SK-N-SH (cell line): ENCODE results near the gene EXOG. TPM values are rescaled to one million over a fixed set of nuclear protein-coding genes. Genes with fewer than 3 reads are reported as not detected.

Source experiments
- CTCF ChIA-PET: fragments of 300-600, 350-600 bp; formaldehyde crosslinking; extraction: SDS; loops from one replicate; lab custom pipeline; 2021; lab: Yijun Ruan, JAX
- POLR2A ChIA-PET: fragments of 350-600 bp; sonication (Branson Sonifier 250); formaldehyde crosslinking; extraction: SDS; loops from one replicate; lab custom pipeline; 2020; ENCODE audit warnings: antibody characterized with exemption, inconsistent platforms; lab: Yijun Ruan, JAX
- DNase-seq: peaks from one replicate; pipeline ENCODE4 v3.0.0; 2012
- H2AFZ ChIP-seq: fragments of 200-600 bp; sonication (generic); 2 replicates; pipeline ENCODE4 v1.8.1; 2016; ENCODE audit warnings: antibody characterized with exemption, mild to moderate bottlenecking, low read depth
- H3F3A ChIP-seq: fragments of 200-600 bp; sonication (generic); replicated peaks from 2 replicates; pipeline ENCODE3; 2016; ENCODE audit warnings: antibody characterized with exemption, mild to moderate bottlenecking; ENCODE audit not compliant: insufficient read depth
- H3K27ac ChIP-seq, 2 experiments: fragments of 200-500 bp in 1 of 2; fragments of 200-600 bp in 1 of 2; sonication (Bioruptor generic) in 1 of 2; sonication (generic), shearing (Covaris generic) in 1 of 2; 2 replicates each; pipeline versions ENCODE4 v1.5.1 to v1.6.1; 2014 to 2016; ENCODE audit warnings: low read depth in 2 of 2, inconsistent platforms in 1 of 2, low read length in 1 of 2, mild to moderate bottlenecking in 1 of 2, mixed read lengths in 1 of 2
- H3K27me3 ChIP-seq: fragments of 200-600 bp; sonication (generic), shearing (Covaris generic); 2 replicates; pipeline ENCODE4 v1.6.1; 2016; ENCODE audit warnings: mixed run types; ENCODE audit not compliant: insufficient read depth
- H3K36me3 ChIP-seq, 2 experiments: fragments of 200-500 bp in 1 of 2; fragments of 200-600 bp in 1 of 2; sonication (Bioruptor generic) in 1 of 2; sonication (generic) in 1 of 2; replicated peaks in 1 of 2; 2 replicates each; pipeline versions ENCODE3 to v1.5.1; 2014 to 2016; ENCODE audit warnings: low read length in 1 of 2, mild to moderate bottlenecking in 1 of 2; ENCODE audit not compliant: insufficient read depth in 2 of 2, control insufficient read depth in 1 of 2
- H3K4me1 ChIP-seq, 2 experiments: fragments of 200-500 bp in 1 of 2; fragments of 200-600 bp in 1 of 2; sonication (Bioruptor generic) in 1 of 2; sonication (generic), shearing (Covaris generic) in 1 of 2; 2 replicates each; pipeline versions ENCODE4 v1.5.1 to v1.6.1; 2014 to 2016; ENCODE audit warnings: low read depth in 1 of 2, low read length in 1 of 2, mixed run types in 1 of 2; ENCODE audit not compliant: insufficient read depth in 2 of 2, control insufficient read depth in 1 of 2
- H3K4me2 ChIP-seq: fragments of 200-600 bp; sonication (generic), shearing (Covaris generic); 2 replicates; pipeline ENCODE4 v1.6.1; 2017; ENCODE audit warnings: mixed run types
- H3K4me3 ChIP-seq, 2 experiments: fragments of 200-500 bp in 1 of 2; fragments of 200-600 bp in 1 of 2; sonication (Bioruptor generic) in 1 of 2; sonication (generic), shearing (Covaris generic) in 1 of 2; 2 replicates each; pipeline versions ENCODE4 v1.5.1 to v1.8.1; 2014 to 2016; ENCODE audit warnings: low read depth in 2 of 2, inconsistent platforms in 1 of 2, low read length in 1 of 2, mild to moderate bottlenecking in 1 of 2, mixed read lengths in 1 of 2, moderate library complexity in 1 of 2
- H3K79me2 ChIP-seq: fragments of 200-600 bp; sonication (generic); 2 replicates; pipeline ENCODE4 v1.8.1; 2017; ENCODE audit warnings: mild to moderate bottlenecking; ENCODE audit not compliant: insufficient read depth
- H3K9ac ChIP-seq: fragments of 200-600 bp; sonication (generic); 2 replicates; pipeline ENCODE4 v1.6.1; 2017; ENCODE audit warnings: mixed run types
- H3K9me2 ChIP-seq: fragments of 200-600 bp; sonication (generic); 2 replicates; pipeline ENCODE4 v1.6.1; 2017; ENCODE audit warnings: mixed run types
- H3K9me3 ChIP-seq: fragments of 200-600 bp; sonication (generic); 2 replicates; pipeline ENCODE4 v1.6.1; 2017; ENCODE audit warnings: mixed run types, mild to moderate bottlenecking, moderate library complexity
- H4K20me1 ChIP-seq: fragments of 200-600 bp; sonication (generic); 2 replicates; pipeline ENCODE4 v1.6.1; 2017; ENCODE audit warnings: mild to moderate bottlenecking, mixed run types; ENCODE audit not compliant: insufficient read depth
- ELF1 ChIP-seq: IDR thresholded peaks from 2 replicates; pipeline ENCODE4 v1.4.0; 2012
- EP300 ChIP-seq, 2 experiments: IDR thresholded peaks; 2 replicates each; pipeline versions ENCODE4 v1.4.0 to v1.6.1; 2012; ENCODE audit warnings: borderline replicate concordance in 1 of 2, low read depth in 1 of 2, low read length in 1 of 2
- EZH2phosphoT487 ChIP-seq: fragments of 200-600 bp; sonication (generic); IDR thresholded peaks from 2 replicates; pipeline ENCODE4 v1.6.1; 2017; ENCODE audit warnings: low read depth, mixed run types, mild to moderate bottlenecking, antibody characterized with exemption, moderate library complexity, borderline replicate concordance
- FOSL2 ChIP-seq: IDR thresholded peaks from 2 replicates; pipeline ENCODE4 v1.4.0; 2012; ENCODE audit warnings: low read depth, mild to moderate bottlenecking, moderate library complexity, borderline replicate concordance
- FOXJ3 ChIP-seq: sonication (generic); formaldehyde crosslinking; IDR thresholded peaks from 2 replicates; pipeline ENCODE4 v1.5.1; 2020; ENCODE audit warnings: mild to moderate bottlenecking, missing genetic modification reagents
- GABPA ChIP-seq: IDR thresholded peaks from 2 replicates; pipeline ENCODE4 v1.4.0; 2012; ENCODE audit warnings: low read depth, mild to moderate bottlenecking
- GATA2 ChIP-seq: sonication (generic); formaldehyde crosslinking; IDR thresholded peaks from 2 replicates; pipeline ENCODE4 v1.5.0; 2020; ENCODE audit warnings: mild to moderate bottlenecking, missing genetic modification reagents
- JUND ChIP-seq: IDR thresholded peaks from 2 replicates; pipeline ENCODE4 v1.4.0; 2012
- MXI1 ChIP-seq: IDR thresholded peaks from 2 replicates; pipeline ENCODE4 v1.6.1; 2012; ENCODE audit warnings: mild to moderate bottlenecking, low read depth, low read length, improper control_type of control experiment
- NFIC ChIP-seq: IDR thresholded peaks from 2 replicates; pipeline ENCODE4 v1.4.0; 2012; ENCODE audit warnings: borderline replicate concordance
- NRF1 ChIP-seq: IDR thresholded peaks from 2 replicates; pipeline ENCODE4 v1.6.1; 2012; ENCODE audit warnings: low read depth, mild to moderate bottlenecking, low read length
- POLR2AphosphoS5 ChIP-seq: IDR thresholded peaks from 2 replicates; pipeline ENCODE4 v1.6.1; 2012; ENCODE audit warnings: low read depth, low read length
- RCOR1 ChIP-seq: fragments of 150-350 bp; IDR thresholded peaks from 2 replicates; pipeline ENCODE4 v1.6.1; 2017; ENCODE audit warnings: antibody characterized with exemption, low read length
- RXRA ChIP-seq: IDR thresholded peaks from 2 replicates; pipeline ENCODE4 v1.4.0; 2012; ENCODE audit warnings: low read depth, mild to moderate bottlenecking, borderline replicate concordance
- SMC3 ChIP-seq: IDR thresholded peaks from 2 replicates; pipeline ENCODE4 v1.6.1; 2012; ENCODE audit warnings: low read depth, low read length, improper control_type of control experiment
- TAF1 ChIP-seq: IDR thresholded peaks from 2 replicates; pipeline ENCODE4 v1.6.1; 2012; ENCODE audit warnings: low read depth, mild to moderate bottlenecking, low read length, moderate library complexity, borderline replicate concordance
- WGBS: methylation state at CpG from one replicate; pipeline ENCODE4 v1.1.6; 2017; ENCODE audit warnings: low lambda C conversion rate; 5-methylcytosine and 5-hydroxymethylcytosine counted together
- polyA plus RNA-seq, 3 experiments: library from polyadenylated mRNA; depleted of rRNA; stranded (reverse); fragments of >200 nt; gene quantifications; 2 replicates each; pipeline ENCODE4 v1.2.3, GENCODE V29; 2012
- TF ChIP-seq, protein P1 (sequence below): IDR thresholded peaks from 2 replicates; pipeline ENCODE4 v1.6.1; 2012; ENCODE audit warnings: mild to moderate bottlenecking, low read depth, low read length, moderate library complexity
- TF ChIP-seq, protein P2 (sequence below): IDR thresholded peaks from 2 replicates; pipeline ENCODE4 v1.4.0; 2012; ENCODE audit warnings: low read depth, borderline replicate concordance
- TF ChIP-seq, protein P3 (sequence below): fragments of 150-350 bp; IDR thresholded peaks from 2 replicates; pipeline ENCODE4 v1.6.1; 2017; ENCODE audit warnings: antibody characterized with exemption, low read length, low read depth, borderline replicate concordance
- TF ChIP-seq, protein P4 (sequence below): IDR thresholded peaks from 2 replicates; pipeline ENCODE4 v1.4.0; 2012; ENCODE audit warnings: low read depth

EXOG gene
- polyA plus RNA-seq, 1 of the 3 experiments (the other 2 are of a cell fraction) = 6.2 TPM

DNA sequence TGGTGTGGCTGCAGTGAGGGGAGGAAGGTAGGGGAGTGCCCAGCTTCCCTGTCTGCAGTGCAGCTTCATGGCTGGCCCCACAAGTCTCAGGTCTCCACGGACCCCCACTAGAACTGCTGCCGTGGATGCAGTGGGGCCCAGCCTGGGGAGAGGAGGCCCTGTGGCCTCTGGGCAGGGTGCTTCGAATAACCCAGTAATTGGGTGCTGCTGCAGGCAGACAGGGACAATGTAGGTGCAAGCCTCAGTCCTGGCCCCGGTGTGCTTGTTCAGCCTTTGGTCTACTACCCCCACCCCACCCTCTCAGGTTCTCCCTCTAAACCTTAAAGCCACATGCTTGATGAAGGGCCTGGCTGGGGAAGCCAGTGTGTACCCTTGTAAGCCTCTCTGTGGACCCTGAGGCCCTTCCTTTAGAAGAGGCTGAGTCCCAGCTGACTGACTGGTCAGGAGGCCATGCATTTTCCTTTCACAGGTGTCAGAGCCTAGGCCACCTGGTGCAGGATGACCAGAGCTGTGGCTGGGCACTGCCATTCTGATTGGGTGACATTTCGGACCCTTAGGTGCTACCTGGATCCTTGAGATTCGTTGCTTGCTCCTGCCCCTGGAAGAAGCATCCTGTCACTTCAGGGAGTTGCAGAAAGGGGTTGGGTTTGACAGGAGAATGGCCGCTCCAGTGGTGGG, 21.1 kb upstream of the EXOG start:
- WGBS = 100% methylated on average over 3 of the region's 7 CpGs
- H3K9me2 ChIP-seq = no peaks in the 10 kb centered on the region
- H3K9ac ChIP-seq = no peak overlapping the region
- CTCF ChIA-PET = interaction anchor here (2.1 kb wide), 1 partner anchor 129 kb away, joined by 7 read pairs; the partner anchor contains the start of gene XYLB
- 0 out of 2 replicates have a peak, but pooled peaks cover 6% of the 10 kb centered on the region for H4K20me1 ChIP-seq
- H3K27ac ChIP-seq = no peak overlapping the region
- TF ChIP-seq TAF1 (no peak), NRF1 (no peak), GATA2 (CRISPR knock-in tag) (no peak), NFIC (no peak), SMC3 (no peak), JUND (no peak), FOXJ3 (CRISPR knock-in tag) (no peak), MXI1 (no peak), EP300 (IDR thresholded peaks at IDR 0.05; ENCODE audit: borderline replicate concordance in 1 of 2, low read depth in 1 of 2, low read length in 1 of 2) (no peak), GABPA (no peak), EZH2phosphoT487 (no peak), RXRA (no peak), ELF1 (no peak), RCOR1 (no peak), FOSL2 (no peak), POLR2AphosphoS5 (no peak)
- TF ChIP-seq, protein P1, sequence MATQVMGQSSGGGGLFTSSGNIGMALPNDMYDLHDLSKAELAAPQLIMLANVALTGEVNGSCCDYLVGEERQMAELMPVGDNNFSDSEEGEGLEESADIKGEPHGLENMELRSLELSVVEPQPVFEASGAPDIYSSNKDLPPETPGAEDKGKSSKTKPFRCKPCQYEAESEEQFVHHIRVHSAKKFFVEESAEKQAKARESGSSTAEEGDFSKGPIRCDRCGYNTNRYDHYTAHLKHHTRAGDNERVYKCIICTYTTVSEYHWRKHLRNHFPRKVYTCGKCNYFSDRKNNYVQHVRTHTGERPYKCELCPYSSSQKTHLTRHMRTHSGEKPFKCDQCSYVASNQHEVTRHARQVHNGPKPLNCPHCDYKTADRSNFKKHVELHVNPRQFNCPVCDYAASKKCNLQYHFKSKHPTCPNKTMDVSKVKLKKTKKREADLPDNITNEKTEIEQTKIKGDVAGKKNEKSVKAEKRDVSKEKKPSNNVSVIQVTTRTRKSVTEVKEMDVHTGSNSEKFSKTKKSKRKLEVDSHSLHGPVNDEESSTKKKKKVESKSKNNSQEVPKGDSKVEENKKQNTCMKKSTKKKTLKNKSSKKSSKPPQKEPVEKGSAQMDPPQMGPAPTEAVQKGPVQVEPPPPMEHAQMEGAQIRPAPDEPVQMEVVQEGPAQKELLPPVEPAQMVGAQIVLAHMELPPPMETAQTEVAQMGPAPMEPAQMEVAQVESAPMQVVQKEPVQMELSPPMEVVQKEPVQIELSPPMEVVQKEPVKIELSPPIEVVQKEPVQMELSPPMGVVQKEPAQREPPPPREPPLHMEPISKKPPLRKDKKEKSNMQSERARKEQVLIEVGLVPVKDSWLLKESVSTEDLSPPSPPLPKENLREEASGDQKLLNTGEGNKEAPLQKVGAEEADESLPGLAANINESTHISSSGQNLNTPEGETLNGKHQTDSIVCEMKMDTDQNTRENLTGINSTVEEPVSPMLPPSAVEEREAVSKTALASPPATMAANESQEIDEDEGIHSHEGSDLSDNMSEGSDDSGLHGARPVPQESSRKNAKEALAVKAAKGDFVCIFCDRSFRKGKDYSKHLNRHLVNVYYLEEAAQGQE = no peak
- TF ChIP-seq, protein P2, sequence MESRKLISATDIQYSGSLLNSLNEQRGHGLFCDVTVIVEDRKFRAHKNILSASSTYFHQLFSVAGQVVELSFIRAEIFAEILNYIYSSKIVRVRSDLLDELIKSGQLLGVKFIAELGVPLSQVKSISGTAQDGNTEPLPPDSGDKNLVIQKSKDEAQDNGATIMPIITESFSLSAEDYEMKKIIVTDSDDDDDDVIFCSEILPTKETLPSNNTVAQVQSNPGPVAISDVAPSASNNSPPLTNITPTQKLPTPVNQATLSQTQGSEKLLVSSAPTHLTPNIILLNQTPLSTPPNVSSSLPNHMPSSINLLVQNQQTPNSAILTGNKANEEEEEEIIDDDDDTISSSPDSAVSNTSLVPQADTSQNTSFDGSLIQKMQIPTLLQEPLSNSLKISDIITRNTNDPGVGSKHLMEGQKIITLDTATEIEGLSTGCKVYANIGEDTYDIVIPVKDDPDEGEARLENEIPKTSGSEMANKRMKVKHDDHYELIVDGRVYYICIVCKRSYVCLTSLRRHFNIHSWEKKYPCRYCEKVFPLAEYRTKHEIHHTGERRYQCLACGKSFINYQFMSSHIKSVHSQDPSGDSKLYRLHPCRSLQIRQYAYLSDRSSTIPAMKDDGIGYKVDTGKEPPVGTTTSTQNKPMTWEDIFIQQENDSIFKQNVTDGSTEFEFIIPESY = no peak
- TF ChIP-seq, protein P3, sequence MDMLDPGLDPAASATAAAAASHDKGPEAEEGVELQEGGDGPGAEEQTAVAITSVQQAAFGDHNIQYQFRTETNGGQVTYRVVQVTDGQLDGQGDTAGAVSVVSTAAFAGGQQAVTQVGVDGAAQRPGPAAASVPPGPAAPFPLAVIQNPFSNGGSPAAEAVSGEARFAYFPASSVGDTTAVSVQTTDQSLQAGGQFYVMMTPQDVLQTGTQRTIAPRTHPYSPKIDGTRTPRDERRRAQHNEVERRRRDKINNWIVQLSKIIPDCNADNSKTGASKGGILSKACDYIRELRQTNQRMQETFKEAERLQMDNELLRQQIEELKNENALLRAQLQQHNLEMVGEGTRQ = no peak
- TF ChIP-seq, protein P4, sequence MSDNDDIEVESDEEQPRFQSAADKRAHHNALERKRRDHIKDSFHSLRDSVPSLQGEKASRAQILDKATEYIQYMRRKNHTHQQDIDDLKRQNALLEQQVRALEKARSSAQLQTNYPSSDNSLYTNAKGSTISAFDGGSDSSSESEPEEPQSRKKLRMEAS = no peak
- TF ChIP-seq, all 33 proteins: peak for 0
- H3K4me2 ChIP-seq = no peak overlapping the region
- 0 out of 2 replicates have a peak, but pooled peaks cover 16% of the 10 kb centered on the region for H3K79me2 ChIP-seq
- no peak overlapping the region for H2AFZ ChIP-seq
- no peak for DNase-seq
- H3K36me3 ChIP-seq = peaks cover under 1 to 7% of the 10 kb centered on the region in 2 experiments
- no peaks in the 10 kb centered on the region for H3F3A ChIP-seq
- peaks cover 0 to 26% of the 10 kb centered on the region in 2 experiments; a peak in 1 of 4 replicates for H3K4me1 ChIP-seq
- no peaks in the 10 kb centered on the region for H3K27me3 ChIP-seq
- H3K9me3 ChIP-seq = peaks cover 8% of the 10 kb centered on the region
- POLR2A ChIA-PET = no interaction called here
- H3K4me3 ChIP-seq = no peak overlapping the region
